HG02885 (cell line): ENCODE measurements around the gene RXFP3.

Source experiments
- ATAC-seq: cut with Tn5 transposase; IDR thresholded peaks from one replicate; pipeline ENCODE4 v1.9.1; 2021; ENCODE audit warnings: mild to moderate bottlenecking; ENCODE audit not compliant: unreplicated experiment, poor library complexity

The RXFP3 gene

DNA sequence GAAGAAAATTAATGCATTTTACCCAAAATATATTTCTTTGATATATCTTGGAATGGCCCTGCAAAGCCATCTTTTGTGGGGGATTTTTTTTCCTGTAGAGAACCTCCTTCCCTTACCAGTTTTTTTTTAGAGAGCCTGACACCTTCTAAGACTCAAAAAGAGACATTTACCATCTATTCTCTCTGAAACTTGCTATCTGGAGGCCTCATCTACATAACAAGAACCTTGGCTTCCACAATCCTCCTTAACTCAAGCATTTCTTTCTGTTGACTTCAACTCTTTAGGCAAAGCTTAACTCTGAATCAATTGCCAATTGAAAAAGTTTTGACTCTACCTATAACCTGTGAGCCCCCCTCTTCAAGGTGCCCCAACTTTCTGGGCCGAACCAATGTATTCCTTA lies 42.1 kb downstream of the RXFP3 start:
- ATAC-seq = no peak

DNA sequence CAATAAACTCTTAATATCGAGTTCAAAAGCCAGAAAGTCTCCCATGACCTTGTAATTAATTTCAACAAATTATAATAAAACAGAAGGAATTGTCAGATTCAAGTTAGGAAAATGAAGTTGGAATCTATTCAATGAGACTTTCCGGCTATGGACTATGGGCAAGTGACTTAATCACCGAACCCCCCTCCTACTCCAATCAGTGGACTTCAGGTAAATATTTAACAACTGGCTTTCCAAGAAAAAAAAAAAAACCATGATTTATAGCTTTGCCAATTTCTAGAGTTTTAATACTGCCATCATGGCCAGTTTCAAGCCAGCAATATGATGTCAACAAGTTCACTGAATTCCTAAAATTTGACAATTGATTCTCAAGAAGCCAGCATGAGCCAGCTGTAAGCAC lies 43.8 kb downstream of the RXFP3 start:
- ATAC-seq = no peak

DNA sequence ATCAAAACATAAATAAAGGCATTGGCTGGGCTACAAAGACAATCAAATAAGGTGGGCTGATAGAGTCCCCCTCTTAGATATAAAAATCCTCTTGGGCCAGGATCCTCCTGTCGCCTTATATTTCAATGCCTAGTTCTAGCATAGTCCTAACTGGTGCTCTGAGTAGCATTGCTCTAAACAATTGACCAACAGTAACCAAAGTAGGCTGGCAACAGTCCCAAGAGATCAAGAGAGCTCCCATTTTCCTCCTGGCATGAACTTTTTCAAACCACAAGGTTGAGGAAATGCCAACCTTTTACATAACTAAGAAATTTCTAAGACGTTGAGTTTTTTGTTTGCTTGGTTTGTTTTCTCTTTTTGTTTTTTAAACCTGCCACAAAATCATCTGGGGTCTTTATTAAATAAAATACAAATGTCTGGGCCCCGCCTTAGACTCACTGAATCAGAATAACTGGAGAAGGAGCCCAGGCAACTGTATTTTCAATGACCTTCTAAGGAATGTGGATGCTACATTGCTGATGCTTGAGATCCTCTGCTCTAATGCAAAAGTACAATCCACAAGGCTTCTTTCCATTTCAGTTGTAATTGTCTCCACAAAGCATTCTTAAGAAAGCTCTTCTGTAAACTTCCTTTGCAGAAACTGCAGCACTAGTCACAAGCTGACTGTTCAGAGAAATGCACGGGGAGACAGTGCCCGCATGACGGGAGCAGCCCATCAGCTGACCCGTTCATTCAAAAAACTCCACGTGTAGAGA lies 45.4 kb downstream of the RXFP3 start:
- ATAC-seq = no peak

- no peak for ATAC-seq
Observed at GRCh38 chr5:33984178-33984577, 48.0 kb downstream of the RXFP3 start.

- ATAC-seq = no peak
Observed at GRCh38 chr5:33984671-33985124, 48.5 kb downstream of the RXFP3 start, which contains the start of gene SLC45A2. SLC45A2 (minus strand) TSS chr5:33984693; CDS start chr5:33984583, 110 bp downstream.

GRCh38 chr5:33985447-33985846 lies 49.3 kb downstream of the RXFP3 start:
- no peak for ATAC-seq
